NT2/D1 (cell line): Measurements from ENCODE around the gene MED12.
A peak's percentile ranks its signal among the peaks of the same experiment; 100 is the strongest.

Experiments used
- DNase-seq: peaks from one replicate; pipeline ENCODE4 v3.0.0-alpha.2; 2011; ENCODE audit warnings: low read depth, low spot score
- H3K27me3 ChIP-seq: 2 replicates; pipeline ENCODE4 v1.6.0; 2011; ENCODE audit warnings: mild to moderate bottlenecking; ENCODE audit not compliant: insufficient read length, insufficient read depth
- H3K36me3 ChIP-seq: 2 replicates; pipeline ENCODE4 v1.6.1; 2011; ENCODE audit warnings: mild to moderate bottlenecking, low read length, mixed read lengths; ENCODE audit not compliant: insufficient read depth, insufficient read length
- H3K4me1 ChIP-seq: 2 replicates; pipeline ENCODE4 v1.5.1; 2011; ENCODE audit not compliant: insufficient read depth, insufficient read length
- H3K4me3 ChIP-seq: 2 replicates; pipeline ENCODE4 v1.5.1; 2011; ENCODE audit warnings: low read depth; ENCODE audit not compliant: insufficient read length
- H3K9ac ChIP-seq: 2 replicates; pipeline ENCODE4 v1.6.0; 2011; ENCODE audit warnings: low read depth; ENCODE audit not compliant: insufficient read length
- H3K9me3 ChIP-seq: 2 replicates; pipeline ENCODE4 v1.5.1; 2011; ENCODE audit warnings: mild to moderate bottlenecking, low read length; ENCODE audit not compliant: insufficient read depth
- SUZ12 ChIP-seq: IDR thresholded peaks from 2 replicates; pipeline ENCODE4 v1.6.1; 2011; ENCODE audit not compliant: insufficient read length, insufficient read depth; ENCODE audit errors: extremely low read depth
- YY1 ChIP-seq: IDR thresholded peaks from 2 replicates; pipeline ENCODE4 v1.6.1; 2011; ENCODE audit not compliant: insufficient read length, insufficient read depth
- ZNF274 ChIP-seq: IDR thresholded peaks from 2 replicates; pipeline ENCODE4 v1.6.1; 2011; ENCODE audit warnings: mild to moderate bottlenecking, low read depth, low read length

Gene MED12

DNA sequence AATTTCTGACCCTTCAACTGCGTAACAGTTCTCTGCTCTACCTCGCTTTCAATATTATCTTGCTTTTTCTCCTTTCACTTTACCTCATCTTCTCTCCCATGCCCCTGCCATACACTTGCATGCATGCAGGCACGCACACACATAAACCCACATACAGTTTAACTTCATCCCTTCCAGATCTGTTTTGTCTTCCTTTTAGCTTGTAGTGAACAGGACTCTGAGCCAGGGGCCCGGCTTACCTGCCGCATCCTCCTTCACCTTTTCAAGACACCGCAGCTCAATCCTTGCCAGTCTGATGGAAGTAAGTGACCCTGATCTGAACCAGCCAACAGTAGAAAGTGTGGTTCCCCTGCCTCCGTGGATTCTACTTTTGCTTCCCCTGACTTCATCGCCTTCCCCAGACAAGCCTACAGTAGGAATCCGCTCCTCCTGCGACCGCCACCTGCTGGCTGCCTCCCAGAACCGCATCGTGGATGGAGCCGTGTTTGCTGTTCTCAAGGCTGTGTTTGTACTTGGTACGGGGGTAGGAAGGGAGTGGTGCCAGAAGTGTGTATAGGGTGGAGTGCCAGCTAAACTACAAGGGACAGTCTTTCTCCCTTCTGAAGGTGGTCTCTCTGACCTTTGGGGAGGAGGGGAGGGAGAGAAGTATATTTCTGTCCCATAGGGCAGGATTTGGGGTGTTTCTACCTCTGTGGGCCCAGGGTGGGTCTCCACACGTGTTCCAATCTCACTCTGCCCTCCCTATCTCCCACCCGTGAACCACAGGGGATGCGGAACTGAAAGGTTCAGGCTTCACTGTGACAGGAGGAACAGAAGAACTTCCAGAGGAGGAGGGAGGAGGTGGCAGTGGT lies 10.7 kb downstream of the MED12 start:
- DNase-seq: no peak
- TF ChIP-seq SUZ12 (no peak), ZNF274 (no peak), YY1 (no peak)
- Histone ChIP-seq H3K9me3 (no peaks in the 10 kb centered on the region), H3K27me3 (no peaks in the 10 kb centered on the region), H3K36me3 (peaks cover 96% of the 10 kb centered on the region), H3K9ac (peak overlapping the region; percentile 8), H3K4me1 (peaks cover 19% of the 10 kb centered on the region), H3K4me3 (no peak overlapping the region)

DNA sequence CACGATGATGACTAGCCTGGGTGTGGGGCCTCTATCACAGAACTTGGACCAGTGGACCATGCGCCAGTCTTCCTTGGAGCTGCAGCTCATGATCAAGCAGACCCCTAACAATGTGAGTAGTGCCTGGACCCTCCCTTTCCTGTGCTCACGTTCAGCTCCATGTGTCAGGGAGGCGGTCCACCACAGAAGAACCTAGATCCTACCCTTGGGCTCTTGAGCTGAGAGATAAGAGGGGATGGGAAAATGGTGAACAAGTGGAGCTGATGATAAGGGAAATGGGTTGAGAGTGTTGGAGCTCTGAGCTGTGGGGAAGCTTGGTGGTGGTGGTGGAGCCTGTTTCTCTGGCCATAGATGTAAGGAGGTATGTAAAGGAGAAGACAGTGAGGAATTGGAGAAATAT lies 13.1 kb downstream of the MED12 start:
- no peak for TF ChIP-seq ZNF274
- TF ChIP-seq YY1: no peak
- no peak for TF ChIP-seq SUZ12
- Histone ChIP-seq H3K27me3 (no peaks in the 10 kb centered on the region), H3K4me1 (peaks cover 19% of the 10 kb centered on the region), H3K9ac (no peak overlapping the region), H3K36me3 (peaks cover 95% of the 10 kb centered on the region), H3K4me3 (no peak overlapping the region), H3K9me3 (no peaks in the 10 kb centered on the region)
- no peak for DNase-seq

DNA sequence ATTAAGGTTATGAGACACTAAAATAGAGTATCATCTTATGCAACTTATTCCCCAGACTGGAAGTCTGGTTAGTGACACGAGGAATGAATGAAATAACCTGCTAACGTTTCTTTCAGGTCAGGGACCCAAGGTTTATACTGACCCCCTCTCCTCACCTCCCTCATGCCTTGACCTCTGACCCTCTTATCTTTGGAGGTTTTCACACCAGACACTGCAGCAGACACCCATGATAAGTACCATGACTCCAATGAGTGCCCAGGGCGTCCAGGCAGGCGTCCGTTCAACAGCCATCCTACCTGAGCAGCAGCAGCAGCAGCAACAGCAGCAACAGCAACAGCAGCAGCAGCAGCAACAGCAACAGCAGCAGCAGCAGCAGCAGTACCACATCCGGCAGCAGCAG lies 22.0 kb downstream of the MED12 start:
- H3K4me1 ChIP-seq: peaks cover 1% of the 10 kb centered on the region
- no peak overlapping the region for H3K4me3 ChIP-seq
- peaks cover 9% of the 10 kb centered on the region for H3K27me3 ChIP-seq
- H3K36me3 ChIP-seq: peaks cover 66% of the 10 kb centered on the region
- no peak overlapping the region for H3K9ac ChIP-seq
- no peak for TF ChIP-seq SUZ12
- TF ChIP-seq YY1: no peak
- no peak for TF ChIP-seq ZNF274
- no peaks in the 10 kb centered on the region for H3K9me3 ChIP-seq
- DNase-seq: no peak

DNA sequence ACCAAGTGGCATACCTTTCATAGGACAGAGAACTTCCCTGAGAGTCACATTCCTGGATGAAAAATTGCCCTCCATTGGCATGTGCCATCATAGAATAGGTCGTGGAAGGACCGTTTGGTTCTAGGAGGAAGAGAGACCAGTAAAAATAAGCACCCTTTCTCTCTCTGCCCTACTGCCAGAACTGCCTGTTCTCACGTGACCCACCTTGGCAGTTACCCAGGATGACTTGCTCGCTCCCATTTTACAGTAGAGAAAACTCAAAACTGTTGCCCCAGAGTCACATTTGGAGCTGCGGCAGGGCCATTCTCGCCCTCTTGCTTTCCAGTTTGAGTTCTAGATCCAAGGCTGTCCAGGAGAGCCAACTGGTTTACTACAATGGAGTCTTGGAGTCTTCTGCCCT lies 25.1 kb downstream of the MED12 start:
- H3K9ac ChIP-seq: no peak overlapping the region
- H3K4me3 ChIP-seq: no peak overlapping the region
- peaks cover 38% of the 10 kb centered on the region for H3K36me3 ChIP-seq
- H3K9me3 ChIP-seq: no peaks in the 10 kb centered on the region
- TF ChIP-seq SUZ12 (no peak), YY1 (no peak), ZNF274 (no peak)
- H3K4me1 ChIP-seq: peaks cover 16% of the 10 kb centered on the region
- no peak for DNase-seq
- peaks cover 9% of the 10 kb centered on the region for H3K27me3 ChIP-seq

DNA sequence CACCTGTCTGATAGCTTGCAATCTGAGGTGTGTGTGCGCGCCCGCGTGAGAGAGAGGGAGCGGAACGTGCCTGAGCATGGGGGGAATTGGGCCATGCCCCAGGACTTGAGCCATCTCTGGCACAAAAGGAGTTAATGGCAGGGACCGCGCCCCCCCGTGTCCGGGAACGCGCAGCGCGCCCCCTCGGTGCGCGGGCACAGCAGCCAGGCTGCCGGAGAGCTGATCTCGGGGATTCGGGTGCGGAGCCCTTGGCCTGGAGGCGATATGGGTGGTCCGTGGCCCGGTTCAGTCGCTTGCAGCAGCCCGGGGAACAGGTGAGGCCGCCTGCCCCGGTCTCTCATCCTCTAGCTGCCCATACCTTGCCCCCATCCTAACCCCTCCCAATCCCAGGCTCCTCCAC lies 26.3 kb downstream of the MED12 start, which contains the start of gene NLGN3:
Gene NLGN3 (plus strand): TSS at position 191 of the 400 bp plus-strand sequence. CDS start 2,909 bp downstream, outside the sequence.
- Histone ChIP-seq H3K4me1 (peaks cover 16% of the 10 kb centered on the region), H3K4me3 (peak within 1 kb of the TSS; percentile 45), H3K9ac (peak within 1 kb of the TSS; percentile 42), H3K27me3 (peaks cover 9% of the 10 kb centered on the region), H3K36me3 (peaks cover 29% of the 10 kb centered on the region), H3K9me3 (no peaks in the 10 kb centered on the region)
- no peak for TF ChIP-seq YY1
- no peak for TF ChIP-seq SUZ12
- TF ChIP-seq ZNF274: no peak
- DNase-seq: no peak

DNA sequence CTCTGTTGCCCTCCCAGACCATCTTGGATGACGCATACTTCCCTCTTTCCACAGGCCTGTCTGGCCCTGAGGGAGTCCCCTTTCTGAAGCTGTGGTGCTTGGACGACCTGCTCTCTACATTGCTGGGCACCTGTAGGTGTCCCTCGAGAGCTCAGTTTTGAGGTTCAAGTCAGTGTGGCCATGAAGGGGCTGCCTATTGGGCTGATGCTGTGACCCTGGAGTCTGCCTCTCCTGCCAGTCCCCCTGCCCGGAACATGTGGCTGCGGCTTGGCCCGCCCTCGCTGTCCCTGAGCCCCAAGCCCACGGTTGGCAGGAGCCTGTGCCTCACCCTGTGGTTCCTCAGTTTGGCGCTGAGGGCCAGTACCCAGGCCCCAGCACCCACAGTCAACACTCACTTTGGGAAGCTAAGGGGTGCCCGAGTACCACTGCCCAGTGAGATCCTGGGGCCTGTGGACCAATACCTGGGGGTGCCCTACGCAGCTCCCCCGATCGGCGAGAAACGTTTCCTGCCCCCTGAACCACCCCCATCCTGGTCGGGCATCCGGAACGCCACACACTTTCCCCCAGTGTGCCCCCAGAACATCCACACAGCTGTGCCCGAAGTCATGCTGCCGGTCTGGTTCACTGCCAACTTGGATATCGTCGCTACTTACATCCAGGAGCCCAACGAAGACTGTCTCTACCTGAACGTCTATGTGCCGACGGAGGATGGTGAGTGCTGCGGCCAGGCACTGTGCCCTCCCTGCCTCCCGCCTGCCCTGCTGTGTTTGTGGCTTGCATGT lies 29.3 kb downstream of the MED12 start:
- Histone ChIP-seq H3K27me3 (peaks cover 9% of the 10 kb centered on the region), H3K4me1 (peaks cover 16% of the 10 kb centered on the region), H3K4me3 (no peak overlapping the region), H3K36me3 (peaks cover 7% of the 10 kb centered on the region), H3K9me3 (no peaks in the 10 kb centered on the region), H3K9ac (no peak overlapping the region)
- no peak for DNase-seq
- TF ChIP-seq ZNF274: no peak
- no peak for TF ChIP-seq YY1
- no peak for TF ChIP-seq SUZ12

DNA sequence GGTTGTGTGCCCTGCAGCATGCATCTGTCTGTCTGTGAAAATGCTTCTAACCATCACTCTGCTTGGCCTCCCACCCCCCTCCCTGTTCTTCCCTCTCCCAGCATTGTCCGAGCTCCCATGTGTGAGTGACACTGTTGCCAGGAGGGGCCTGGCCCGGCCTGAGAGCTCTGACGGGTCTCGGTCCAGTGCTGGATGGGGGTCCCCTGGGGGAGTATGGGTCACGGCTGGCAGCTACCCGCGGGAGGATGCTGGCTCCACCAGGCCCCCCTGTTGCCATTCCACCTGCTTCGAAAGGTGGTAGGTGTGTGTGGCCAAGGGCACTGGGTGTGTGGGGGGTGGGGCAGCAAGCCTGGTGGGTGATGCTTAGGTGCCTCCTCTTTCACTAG lies 29.9 kb downstream of the MED12 start:
- TF ChIP-seq ZNF274: no peak
- no peak for TF ChIP-seq SUZ12
- no peak for TF ChIP-seq YY1

More for the DNA sequence above, 29.9 kb downstream of the MED12 start:
- peaks cover 5% of the 10 kb centered on the region for H3K36me3 ChIP-seq
- DNase-seq: no peak
- H3K9me3 ChIP-seq: no peaks in the 10 kb centered on the region
- H3K9ac ChIP-seq: no peak overlapping the region
- H3K4me1 ChIP-seq: peaks cover 16% of the 10 kb centered on the region
- peaks cover 9% of the 10 kb centered on the region for H3K27me3 ChIP-seq
- no peak overlapping the region for H3K4me3 ChIP-seq
